ENCODE data around the gene KCNQ5.

Gene KCNQ5

GRCh38 chr6:73058736-73059135 lies 436.9 kb downstream of the KCNQ5 start:
- Mint-ChIP-seq H3K4me3 (no peak overlapping the region), H3K27ac (no peak overlapping the region), H3K9me3 (no peaks in the 10 kb centered on the region), H3K4me1 (ENCODE audit: low read depth) (no peaks in the 10 kb centered on the region), H3K36me3 (ENCODE audit: low read depth) (no peaks in the 10 kb centered on the region), H3K27me3 (no peaks in the 10 kb centered on the region)
- intact Hi-C loops (cut with micrococcal nuclease): no loop called here

DNA sequence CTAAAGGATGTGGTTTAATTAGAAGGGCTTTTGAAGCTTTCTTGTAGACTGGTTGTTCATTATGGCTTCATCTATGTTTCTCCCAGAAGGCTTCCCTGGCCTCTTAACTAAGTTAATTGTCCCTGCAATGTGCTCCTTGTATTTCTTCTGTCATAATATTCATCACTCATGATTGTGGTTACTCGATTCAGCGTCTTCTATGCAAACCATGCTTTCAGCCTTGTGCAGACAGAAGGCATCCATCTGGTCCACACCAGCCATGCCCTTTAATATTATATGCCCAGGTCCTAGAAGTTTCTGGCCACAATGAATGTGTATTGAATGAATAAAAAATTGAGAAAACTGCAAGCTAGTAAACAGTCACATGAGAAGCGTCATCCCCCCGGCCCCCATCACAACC lies 440.3 kb downstream of the KCNQ5 start:
- intact Hi-C loops (cut with micrococcal nuclease): no loop called here
- H3K9me3 Mint-ChIP-seq: no peaks in the 10 kb centered on the region
- no peaks in the 10 kb centered on the region for H3K4me1 Mint-ChIP-seq (ENCODE audit: low read depth)
- H3K27me3 Mint-ChIP-seq: no peaks in the 10 kb centered on the region
- no peaks in the 10 kb centered on the region for H3K36me3 Mint-ChIP-seq (ENCODE audit: low read depth)
- H3K4me3 Mint-ChIP-seq: no peak overlapping the region
- H3K27ac Mint-ChIP-seq: no peak overlapping the region

DNA sequence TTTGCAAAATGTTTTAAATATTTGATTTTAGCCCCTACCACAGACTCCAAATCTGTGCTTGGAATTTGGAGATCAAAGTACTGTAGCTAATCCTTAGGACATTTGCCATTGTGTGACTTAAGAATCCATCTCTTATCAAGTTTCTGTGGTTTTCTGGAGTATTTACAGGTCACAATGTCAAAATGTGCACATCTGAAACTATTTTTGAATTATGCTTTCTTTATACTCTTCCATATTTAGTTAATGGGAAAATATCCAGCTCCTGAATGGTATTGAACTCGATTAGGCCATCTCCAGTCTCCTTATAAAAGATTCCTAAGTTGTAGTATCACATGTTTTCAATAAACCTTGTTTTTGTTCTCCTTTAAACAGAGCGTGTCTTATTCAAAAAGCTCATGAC lies 441.0 kb downstream of the KCNQ5 start:
- Mint-ChIP-seq H3K27me3 (no peaks in the 10 kb centered on the region), H3K36me3 (ENCODE audit: low read depth) (no peaks in the 10 kb centered on the region), H3K9me3 (no peaks in the 10 kb centered on the region), H3K27ac (no peak overlapping the region), H3K4me3 (no peak overlapping the region), H3K4me1 (ENCODE audit: low read depth) (no peaks in the 10 kb centered on the region)
- intact Hi-C loops (cut with micrococcal nuclease): no loop called here

GRCh38 chr6:73064266-73064665 lies 442.4 kb downstream of the KCNQ5 start:
- H3K36me3 Mint-ChIP-seq (ENCODE audit: low read depth): no peaks in the 10 kb centered on the region
- no peak overlapping the region for H3K4me3 Mint-ChIP-seq
- no peak overlapping the region for H3K27ac Mint-ChIP-seq
- H3K9me3 Mint-ChIP-seq: no peaks in the 10 kb centered on the region
- no peaks in the 10 kb centered on the region for H3K27me3 Mint-ChIP-seq
- H3K4me1 Mint-ChIP-seq (ENCODE audit: low read depth): no peaks in the 10 kb centered on the region
- intact Hi-C loops (cut with micrococcal nuclease): no loop called here

GRCh38 chr6:73073238-73073637 lies 451.4 kb downstream of the KCNQ5 start:
- no peaks in the 10 kb centered on the region for H3K36me3 Mint-ChIP-seq (ENCODE audit: low read depth)
- H3K27ac Mint-ChIP-seq: no peak overlapping the region
- H3K4me3 Mint-ChIP-seq: no peak overlapping the region
- H3K27me3 Mint-ChIP-seq: no peaks in the 10 kb centered on the region
- no peaks in the 10 kb centered on the region for H3K9me3 Mint-ChIP-seq
- intact Hi-C loops (cut with micrococcal nuclease): no loop called here
- no peaks in the 10 kb centered on the region for H3K4me1 Mint-ChIP-seq (ENCODE audit: low read depth)

DNA sequence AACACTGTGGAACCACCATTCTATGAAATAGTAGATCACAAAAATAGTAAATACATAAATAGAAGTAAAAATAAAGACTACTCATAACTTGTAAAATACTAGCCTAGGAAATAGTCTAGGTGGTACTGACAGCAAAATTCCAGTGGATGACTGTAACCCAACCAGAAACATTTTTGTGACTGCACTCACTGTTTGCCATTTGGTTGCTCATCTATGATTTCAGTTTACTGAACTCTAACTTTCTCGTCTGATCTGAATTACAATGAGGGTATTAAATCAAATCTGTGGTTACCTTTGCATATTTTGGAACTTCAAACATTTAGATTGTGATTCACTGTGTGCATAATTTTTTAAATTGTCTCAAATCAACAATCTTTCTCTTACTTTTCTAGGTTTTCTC lies 452.3 kb downstream of the KCNQ5 start:
- Mint-ChIP-seq H3K36me3 (ENCODE audit: low read depth) (no peaks in the 10 kb centered on the region), H3K4me1 (ENCODE audit: low read depth) (no peaks in the 10 kb centered on the region), H3K27ac (no peak overlapping the region), H3K27me3 (no peaks in the 10 kb centered on the region), H3K9me3 (no peaks in the 10 kb centered on the region), H3K4me3 (no peak overlapping the region)
- intact Hi-C loops (cut with micrococcal nuclease): no loop called here

- no peaks in the 10 kb centered on the region for H3K36me3 Mint-ChIP-seq (ENCODE audit: low read depth)
- H3K9me3 Mint-ChIP-seq: no peaks in the 10 kb centered on the region
- H3K4me1 Mint-ChIP-seq (ENCODE audit: low read depth): peaks cover 5% of the 10 kb centered on the region
- H3K4me3 Mint-ChIP-seq: no peak overlapping the region
- H3K27me3 Mint-ChIP-seq: no peaks in the 10 kb centered on the region
- H3K27ac Mint-ChIP-seq: no peak overlapping the region
- intact Hi-C loops (cut with micrococcal nuclease): no loop called here
Observed at GRCh38 chr6:73076211-73076954, 454.5 kb downstream of the KCNQ5 start.

DNA sequence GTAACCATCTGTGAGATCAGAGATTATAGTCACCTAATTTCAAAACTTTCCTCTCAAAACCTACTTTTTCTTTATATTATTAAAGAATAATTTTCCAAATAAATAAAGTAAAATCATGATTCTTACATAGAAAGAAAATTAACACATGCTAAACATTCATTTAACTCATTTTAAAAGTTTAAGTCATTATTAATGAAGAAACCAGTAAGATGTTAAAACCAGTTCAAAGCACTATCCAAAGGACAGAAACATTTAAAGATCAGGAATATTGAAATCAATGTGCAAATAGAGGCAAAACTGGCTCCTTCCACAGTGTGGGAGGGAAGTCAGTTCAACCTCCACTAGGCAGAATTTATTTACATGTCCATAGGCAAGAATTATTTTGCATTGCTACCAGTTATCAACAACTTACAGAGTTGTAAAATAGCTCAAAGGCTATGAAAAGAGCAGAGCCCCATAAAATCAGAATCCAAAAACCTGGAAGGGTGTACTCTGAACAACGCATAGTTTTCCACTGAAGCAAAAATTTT lies 456.5 kb downstream of the KCNQ5 start:
- intact Hi-C loops (cut with micrococcal nuclease): no loop called here
- no peak overlapping the region for H3K27ac Mint-ChIP-seq

DNA sequence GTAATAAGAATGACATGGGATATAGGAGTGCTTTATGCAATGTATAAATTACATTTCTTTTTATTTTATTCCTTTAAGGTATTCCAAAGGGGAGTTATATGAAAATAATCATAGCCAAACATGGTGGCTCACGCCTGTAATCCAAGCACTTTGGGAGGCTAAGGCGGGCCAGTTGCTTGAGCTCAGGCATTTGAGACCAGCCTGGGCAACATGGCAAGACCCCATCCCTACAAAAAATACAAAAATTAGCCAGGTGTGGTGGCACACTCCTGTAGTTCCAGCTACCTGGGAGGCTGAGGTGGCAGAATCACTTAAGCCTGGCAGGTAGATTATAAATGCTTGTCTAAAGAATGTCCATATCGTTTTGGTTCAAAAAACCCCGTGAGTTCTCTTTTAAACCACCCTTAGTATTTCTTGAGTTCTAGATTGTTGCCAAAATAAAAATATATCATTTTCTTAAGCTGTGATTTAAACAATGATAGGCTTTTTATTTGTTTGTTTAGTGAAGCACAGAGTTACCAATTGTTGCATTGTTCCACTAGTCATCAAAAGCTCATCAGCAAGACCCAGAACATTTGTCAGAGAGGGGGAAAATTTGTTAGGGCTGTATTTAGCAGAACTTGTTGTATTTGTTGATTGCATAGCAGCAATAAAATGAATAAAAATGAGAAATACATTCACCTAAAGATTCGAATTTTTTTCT lies 457.2 kb downstream of the KCNQ5 start:
- Mint-ChIP-seq H3K4me1 (ENCODE audit: low read depth) (peaks cover 5% of the 10 kb centered on the region), H3K36me3 (ENCODE audit: low read depth) (no peaks in the 10 kb centered on the region), H3K27me3 (no peaks in the 10 kb centered on the region), H3K4me3 (no peak overlapping the region), H3K9me3 (no peaks in the 10 kb centered on the region), H3K27ac (no peak overlapping the region)
- intact Hi-C loops (cut with micrococcal nuclease): no loop called here

More for the DNA sequence above, 456.5 kb downstream of the KCNQ5 start:
- Mint-ChIP-seq H3K9me3 (no peaks in the 10 kb centered on the region), H3K4me3 (no peak overlapping the region), H3K4me1 (ENCODE audit: low read depth) (peaks cover 5% of the 10 kb centered on the region), H3K36me3 (ENCODE audit: low read depth) (no peaks in the 10 kb centered on the region), H3K27me3 (no peaks in the 10 kb centered on the region)

- Mint-ChIP-seq H3K4me1 (ENCODE audit: low read depth) (peaks cover 5% of the 10 kb centered on the region), H3K36me3 (ENCODE audit: low read depth) (no peaks in the 10 kb centered on the region), H3K9me3 (no peaks in the 10 kb centered on the region), H3K27me3 (no peaks in the 10 kb centered on the region), H3K4me3 (no peak overlapping the region), H3K27ac (no peak overlapping the region)
- intact Hi-C loops (cut with micrococcal nuclease): no loop called here
Observed at GRCh38 chr6:73079611-73079955, 457.7 kb downstream of the KCNQ5 start.

DNA sequence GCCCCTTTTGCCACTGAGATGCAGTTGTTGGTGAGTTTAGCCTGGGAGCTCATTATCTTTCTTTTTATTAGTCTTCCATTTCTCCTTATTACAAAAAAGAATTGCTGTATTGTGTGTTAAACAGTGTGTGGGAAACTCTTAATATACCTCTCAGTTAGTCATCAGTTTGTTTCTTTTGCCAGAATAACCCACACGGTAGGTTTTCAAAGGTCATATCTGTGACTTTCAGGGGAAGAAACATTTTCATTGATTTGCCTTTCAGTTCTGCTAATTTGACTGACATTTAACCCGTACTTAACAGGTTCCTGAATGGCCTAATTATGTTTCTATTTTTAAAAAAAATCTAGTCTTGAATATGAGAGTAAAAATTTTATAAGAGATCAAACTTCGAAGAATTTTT lies 458.1 kb downstream of the KCNQ5 start:
- no peak overlapping the region for H3K27ac Mint-ChIP-seq
- H3K4me1 Mint-ChIP-seq (ENCODE audit: low read depth): peaks cover 5% of the 10 kb centered on the region
- H3K27me3 Mint-ChIP-seq: no peaks in the 10 kb centered on the region
- no peak overlapping the region for H3K4me3 Mint-ChIP-seq
- no peaks in the 10 kb centered on the region for H3K36me3 Mint-ChIP-seq (ENCODE audit: low read depth)
- H3K9me3 Mint-ChIP-seq: no peaks in the 10 kb centered on the region
- intact Hi-C loops (cut with micrococcal nuclease): no loop called here

DNA sequence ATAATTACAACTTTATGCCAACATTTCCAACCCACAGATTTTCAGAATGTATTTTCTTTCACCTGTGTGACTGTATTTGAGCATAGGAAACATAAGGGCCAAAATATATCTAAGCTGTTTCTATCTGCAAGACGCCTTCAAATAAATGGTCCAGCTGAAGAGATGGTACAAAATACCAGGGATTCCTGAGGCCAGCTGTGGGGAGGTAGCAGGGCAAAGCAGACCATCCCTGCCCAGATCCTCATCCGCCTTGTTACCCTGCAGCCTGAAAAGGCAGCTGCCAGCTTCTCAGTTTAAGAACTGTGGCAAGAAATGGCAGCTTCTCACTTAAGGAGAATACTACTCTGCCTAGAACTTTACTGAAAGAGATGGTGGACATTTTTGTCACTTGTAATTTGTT lies 460.1 kb downstream of the KCNQ5 start:
- H3K27ac Mint-ChIP-seq: no peak overlapping the region
- no peaks in the 10 kb centered on the region for H3K27me3 Mint-ChIP-seq
- no peak overlapping the region for H3K4me3 Mint-ChIP-seq
- H3K36me3 Mint-ChIP-seq (ENCODE audit: low read depth): no peaks in the 10 kb centered on the region
- intact Hi-C loops (cut with micrococcal nuclease): no loop called here
- H3K4me1 Mint-ChIP-seq (ENCODE audit: low read depth): peaks cover 5% of the 10 kb centered on the region
- no peaks in the 10 kb centered on the region for H3K9me3 Mint-ChIP-seq

GRCh38 chr6:73083886-73084285 lies 462.0 kb downstream of the KCNQ5 start:
- Mint-ChIP-seq H3K36me3 (ENCODE audit: low read depth) (no peaks in the 10 kb centered on the region), H3K9me3 (no peaks in the 10 kb centered on the region), H3K27me3 (no peaks in the 10 kb centered on the region), H3K4me3 (no peak overlapping the region), H3K27ac (no peak overlapping the region), H3K4me1 (ENCODE audit: low read depth) (peaks cover 5% of the 10 kb centered on the region)
- intact Hi-C loops (cut with micrococcal nuclease): no loop called here

GRCh38 chr6:73085443-73085871 lies 463.6 kb downstream of the KCNQ5 start:
- intact Hi-C loops (cut with micrococcal nuclease): no loop called here
- no peaks in the 10 kb centered on the region for H3K9me3 Mint-ChIP-seq
- no peak overlapping the region for H3K4me3 Mint-ChIP-seq
- H3K27me3 Mint-ChIP-seq: no peaks in the 10 kb centered on the region
- no peaks in the 10 kb centered on the region for H3K36me3 Mint-ChIP-seq (ENCODE audit: low read depth)
- H3K27ac Mint-ChIP-seq: no peak overlapping the region
- no peaks in the 10 kb centered on the region for H3K4me1 Mint-ChIP-seq (ENCODE audit: low read depth)

Data from dendritic cell treated with granulocyte-macrophage colony-stimulating factor and Interleukin-4, amounts not matched to agents 40 ng/mL and 50 ng/mL, for 4 days (primary cell).